ENCODE measurements around the gene STIMATE. TPM values are rescaled to one million over a fixed set of nuclear protein-coding genes. Genes with fewer than 3 reads are reported as not detected.

Gene STIMATE
- total RNA-seq = 11.5 and 18.5 TPM in 2 replicates

GRCh38 chr3:52897130-52898122 lies at the start of gene STIMATE:
TSS of gene STIMATE (minus strand) at chr3:52897548. CDS start at chr3:52897450, 98 bp downstream.
- H3K4me1 ChIP-seq (ENCODE audit: insufficient read depth, low read length) = peaks cover 14% of the 10 kb centered on the region
- H3K4me2 ChIP-seq (ENCODE audit: insufficient read depth, low read length) = peak within 1 kb of the TSS; percentile 95
- H3K27me3 ChIP-seq (ENCODE audit: insufficient read depth, low read length) = no peaks in the 10 kb centered on the region
- DNase-seq (ENCODE audit: insufficient read length, low spot score, missing footprints) = peak; percentile 99
- H3K27ac ChIP-seq (ENCODE audit: low read depth, low read length) = peak within 1 kb of the TSS; percentile 30
- peak within 1 kb of the TSS; percentile 84 for H3K4me3 ChIP-seq (ENCODE audit: insufficient read depth, low read length)
- no peaks in the 10 kb centered on the region for H3K9me3 ChIP-seq (ENCODE audit: low read depth, low read length)
- no peaks in the 10 kb centered on the region for H4K20me1 ChIP-seq (ENCODE audit: insufficient read depth, low read length)
- no peak for TF ChIP-seq CTCF (IDR thresholded peaks at IDR 0.05; ENCODE audit: extremely low read depth, low read depth, low read length)
- peaks cover 39% of the 10 kb centered on the region for H3K79me2 ChIP-seq (ENCODE audit: insufficient read depth, low read length)
- peak within 1 kb of the TSS; percentile 89 for H2AFZ ChIP-seq (ENCODE audit: low read length)
- no peaks in the 10 kb centered on the region for H3K36me3 ChIP-seq (ENCODE audit: insufficient read depth, low read length)

- TF ChIP-seq CTCF (IDR thresholded peaks at IDR 0.05; ENCODE audit: extremely low read depth, low read depth, low read length) = no peak
- Histone ChIP-seq H3K27ac (ENCODE audit: low read depth, low read length) (no peak overlapping the region), H3K36me3 (ENCODE audit: insufficient read depth, low read length) (no peaks in the 10 kb centered on the region), H3K4me3 (ENCODE audit: insufficient read depth, low read length) (no peak overlapping the region), H3K9me3 (ENCODE audit: low read depth, low read length) (no peaks in the 10 kb centered on the region), H3K4me1 (ENCODE audit: insufficient read depth, low read length) (no peaks in the 10 kb centered on the region), H2AFZ (ENCODE audit: low read length) (no peak overlapping the region), H3K4me2 (ENCODE audit: insufficient read depth, low read length) (no peak overlapping the region), H3K79me2 (ENCODE audit: insufficient read depth, low read length) (no peaks in the 10 kb centered on the region), H4K20me1 (ENCODE audit: insufficient read depth, low read length) (no peaks in the 10 kb centered on the region), H3K27me3 (ENCODE audit: insufficient read depth, low read length) (no peaks in the 10 kb centered on the region)
- DNase-seq (ENCODE audit: insufficient read length, low spot score, missing footprints) = no peak
These were observed 42.3 kb upstream of the STIMATE start for GRCh38 chr3:52939600-52939999.

GRCh38 chr3:52934630-52935530 lies 37.5 kb upstream of the STIMATE start:
- H3K36me3 ChIP-seq (ENCODE audit: insufficient read depth, low read length) = no peaks in the 10 kb centered on the region
- H3K9me3 ChIP-seq (ENCODE audit: low read depth, low read length) = no peaks in the 10 kb centered on the region
- no peaks in the 10 kb centered on the region for H4K20me1 ChIP-seq (ENCODE audit: insufficient read depth, low read length)
- no peaks in the 10 kb centered on the region for H3K79me2 ChIP-seq (ENCODE audit: insufficient read depth, low read length)
- H3K4me3 ChIP-seq (ENCODE audit: insufficient read depth, low read length) = no peak overlapping the region
- H3K27ac ChIP-seq (ENCODE audit: low read depth, low read length) = no peak overlapping the region
- H2AFZ ChIP-seq (ENCODE audit: low read length) = peak overlapping the region; percentile 67
- no peaks in the 10 kb centered on the region for H3K27me3 ChIP-seq (ENCODE audit: insufficient read depth, low read length)
- peak overlapping the region; percentile 49 for H3K4me2 ChIP-seq (ENCODE audit: insufficient read depth, low read length)
- DNase-seq (ENCODE audit: insufficient read length, low spot score, missing footprints) = peak; percentile 73
- H3K4me1 ChIP-seq (ENCODE audit: insufficient read depth, low read length) = no peaks in the 10 kb centered on the region
- TF ChIP-seq CTCF (IDR thresholded peaks at IDR 0.05; ENCODE audit: extremely low read depth, low read depth, low read length) = peak; percentile 83
